HG02973 (cell line): Measurements from ENCODE around the gene ANKRD1.

Source experiments
- ATAC-seq: cut with Tn5 transposase; IDR thresholded peaks from one replicate; pipeline ENCODE4 v1.9.1; 2021; ENCODE audit warnings: moderate library complexity; ENCODE audit not compliant: unreplicated experiment

Gene ANKRD1

DNA sequence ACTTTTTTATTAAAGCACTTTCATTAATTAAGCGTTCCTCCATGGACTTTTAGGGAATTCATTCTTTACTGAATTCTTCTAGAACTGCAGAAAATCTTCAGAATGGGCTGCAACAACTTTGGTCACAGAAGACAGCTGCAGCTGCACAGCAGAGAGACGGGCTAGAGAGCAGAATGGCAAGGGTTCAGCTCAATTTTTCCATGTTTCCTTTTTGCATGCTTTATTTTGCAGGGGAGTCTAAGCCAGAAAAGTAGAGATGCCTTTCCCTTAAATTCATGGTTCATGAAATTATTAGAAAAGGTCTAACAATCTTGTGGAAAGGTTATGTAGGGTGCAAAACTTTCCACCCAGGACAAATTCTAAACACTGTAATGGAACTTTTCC lies 15.4 kb upstream of the ANKRD1 start:
- no peak for ATAC-seq

DNA sequence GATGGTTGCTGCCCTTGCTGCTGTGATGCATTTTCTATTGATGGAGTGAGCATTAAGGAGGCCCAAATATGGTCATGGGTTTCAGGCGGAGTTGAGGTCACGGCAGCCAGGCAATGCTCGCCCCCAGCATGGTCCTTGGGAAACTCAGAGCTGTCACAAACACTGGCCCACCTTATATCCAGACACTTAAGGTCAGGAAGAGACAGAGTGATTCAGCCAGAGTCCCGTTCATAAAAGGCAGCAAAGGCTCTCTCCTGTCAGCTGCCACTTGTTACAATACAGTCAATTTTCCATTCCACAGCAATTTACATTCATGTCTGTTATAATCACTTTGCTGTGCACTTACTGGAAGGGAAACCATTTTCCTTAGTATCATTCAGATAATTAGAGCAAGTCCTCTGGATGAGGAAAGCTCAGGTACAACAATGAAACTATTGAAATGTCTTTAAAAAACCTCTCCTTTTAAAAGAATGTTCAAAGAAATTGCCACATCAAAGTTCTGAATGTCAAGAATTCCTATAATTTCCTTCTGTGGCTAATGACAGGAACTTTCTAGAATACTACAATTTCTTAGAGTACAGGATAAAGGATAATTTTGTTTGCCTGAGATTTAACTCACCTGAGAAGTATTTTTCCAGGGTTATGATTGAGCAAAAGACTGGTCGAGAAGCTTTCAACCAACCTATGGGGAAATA lies 14.8 kb upstream of the ANKRD1 start:
- no peak for ATAC-seq

DNA sequence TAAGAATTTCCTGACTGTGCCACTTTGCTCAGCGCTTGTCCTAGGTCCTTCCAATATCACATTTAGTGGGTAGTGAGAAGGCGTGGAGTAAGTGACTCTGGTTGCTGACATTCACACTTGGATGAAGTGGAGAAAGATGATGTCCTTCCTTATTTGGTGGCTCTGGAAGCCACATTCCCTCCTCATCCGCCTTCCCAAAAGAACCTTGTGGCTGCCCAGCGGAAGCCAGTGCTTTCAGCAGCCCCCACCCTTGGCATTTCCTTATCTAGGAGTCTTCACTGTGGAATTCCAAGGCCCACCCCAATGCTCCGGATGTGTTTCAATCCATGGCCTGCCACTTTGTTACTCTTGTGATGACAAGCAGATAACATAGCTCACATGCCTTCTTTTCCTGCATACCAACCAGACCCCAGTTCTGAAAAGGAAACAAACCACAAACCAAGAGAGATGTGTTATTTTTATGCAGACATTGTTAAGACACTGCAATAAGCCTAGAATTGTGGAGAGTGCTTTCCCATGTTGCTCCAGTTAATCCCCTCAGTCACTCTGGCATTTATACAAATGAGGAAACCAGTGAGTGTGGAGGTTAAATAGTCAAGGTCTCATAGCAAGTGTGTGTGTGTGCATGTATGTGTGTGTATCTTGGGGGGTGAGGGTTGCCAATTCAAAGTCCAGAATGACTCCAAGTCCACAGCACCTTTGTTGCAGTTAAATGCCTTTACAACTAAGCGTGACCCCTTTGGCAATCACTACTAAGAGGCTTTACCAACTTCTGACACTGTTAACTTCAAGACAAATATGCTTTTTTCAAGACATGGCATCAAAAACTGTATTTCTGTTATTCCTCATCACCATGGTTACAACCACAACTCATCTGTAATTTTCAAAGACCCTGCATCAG lies 10.3 kb upstream of the ANKRD1 start:
- ATAC-seq = no peak

DNA sequence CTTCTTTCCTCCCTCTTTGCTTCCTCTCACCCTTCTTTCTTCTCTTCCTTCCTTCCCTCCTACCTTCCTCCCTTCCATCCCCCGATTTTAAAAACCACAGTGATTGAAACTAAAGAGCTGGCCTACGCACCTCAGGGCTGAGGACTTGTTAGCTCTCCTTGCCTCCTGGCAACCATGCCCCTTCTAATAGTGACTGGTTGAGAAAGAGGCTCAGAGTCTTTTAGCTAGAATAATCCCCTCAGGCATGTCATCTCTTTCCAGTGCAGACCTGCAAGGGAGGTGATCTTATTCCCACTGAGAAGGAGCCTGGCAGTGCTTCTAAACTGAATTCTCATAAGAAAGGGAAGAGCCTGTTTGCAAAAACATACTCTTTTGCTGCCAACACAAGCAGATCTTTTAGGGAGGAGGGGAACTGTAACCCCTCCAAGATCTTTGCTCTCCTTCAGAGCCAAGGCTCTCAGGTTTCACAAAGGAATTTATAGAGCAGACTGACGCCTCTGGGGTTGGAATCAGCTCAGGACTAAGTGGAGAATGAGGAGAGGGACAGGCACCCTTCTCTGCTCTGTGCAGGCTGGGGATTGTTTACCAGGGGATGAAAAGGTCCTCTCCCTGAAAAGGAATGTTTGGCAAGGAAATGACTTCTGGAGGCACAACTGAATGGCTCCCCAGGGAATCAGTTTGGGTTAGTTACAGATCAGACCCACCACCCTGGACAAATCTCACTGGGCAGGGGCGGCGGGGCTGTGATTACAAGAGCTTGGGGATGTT lies 9.4 kb upstream of the ANKRD1 start:
- ATAC-seq = no peak

DNA sequence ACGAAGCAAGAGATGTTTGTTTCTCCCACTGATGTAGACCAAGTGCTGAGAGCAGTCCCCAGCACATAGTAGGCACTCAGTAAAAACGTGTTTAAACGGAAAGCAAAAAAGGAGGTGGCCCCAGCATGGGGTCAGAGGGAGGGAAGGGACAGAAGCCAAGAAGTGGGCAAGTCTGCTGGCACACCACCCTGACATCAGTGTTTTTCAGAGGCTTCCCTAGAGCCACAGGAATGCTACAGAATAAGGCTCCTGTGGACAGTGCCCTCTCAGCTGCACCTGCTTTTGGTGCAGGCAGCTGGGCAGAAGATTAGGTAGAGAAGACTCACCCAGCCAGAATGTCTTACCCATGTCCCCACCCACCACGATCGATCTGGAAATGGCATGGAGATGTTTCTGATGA lies 8.3 kb upstream of the ANKRD1 start:
- ATAC-seq = no peak

DNA sequence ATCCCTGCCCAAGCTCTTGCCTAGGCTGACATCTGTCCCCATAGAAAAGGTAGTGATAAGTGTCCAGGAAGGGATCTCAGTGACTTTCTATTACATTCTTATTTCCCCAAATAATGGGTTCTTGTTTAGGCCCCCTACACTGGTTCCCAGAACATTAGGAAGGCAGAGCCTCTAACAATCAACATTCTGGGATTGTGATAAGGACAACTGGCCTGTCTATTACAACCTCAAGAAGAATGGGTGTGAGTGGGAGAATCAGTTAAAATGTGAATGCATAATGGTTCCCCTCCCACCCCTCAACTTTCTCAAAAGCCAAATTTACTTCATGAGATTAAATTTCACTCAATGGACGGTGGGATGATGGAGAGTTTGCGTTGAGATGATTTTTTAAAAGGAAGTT lies 6.4 kb upstream of the ANKRD1 start:
- ATAC-seq = no peak

DNA sequence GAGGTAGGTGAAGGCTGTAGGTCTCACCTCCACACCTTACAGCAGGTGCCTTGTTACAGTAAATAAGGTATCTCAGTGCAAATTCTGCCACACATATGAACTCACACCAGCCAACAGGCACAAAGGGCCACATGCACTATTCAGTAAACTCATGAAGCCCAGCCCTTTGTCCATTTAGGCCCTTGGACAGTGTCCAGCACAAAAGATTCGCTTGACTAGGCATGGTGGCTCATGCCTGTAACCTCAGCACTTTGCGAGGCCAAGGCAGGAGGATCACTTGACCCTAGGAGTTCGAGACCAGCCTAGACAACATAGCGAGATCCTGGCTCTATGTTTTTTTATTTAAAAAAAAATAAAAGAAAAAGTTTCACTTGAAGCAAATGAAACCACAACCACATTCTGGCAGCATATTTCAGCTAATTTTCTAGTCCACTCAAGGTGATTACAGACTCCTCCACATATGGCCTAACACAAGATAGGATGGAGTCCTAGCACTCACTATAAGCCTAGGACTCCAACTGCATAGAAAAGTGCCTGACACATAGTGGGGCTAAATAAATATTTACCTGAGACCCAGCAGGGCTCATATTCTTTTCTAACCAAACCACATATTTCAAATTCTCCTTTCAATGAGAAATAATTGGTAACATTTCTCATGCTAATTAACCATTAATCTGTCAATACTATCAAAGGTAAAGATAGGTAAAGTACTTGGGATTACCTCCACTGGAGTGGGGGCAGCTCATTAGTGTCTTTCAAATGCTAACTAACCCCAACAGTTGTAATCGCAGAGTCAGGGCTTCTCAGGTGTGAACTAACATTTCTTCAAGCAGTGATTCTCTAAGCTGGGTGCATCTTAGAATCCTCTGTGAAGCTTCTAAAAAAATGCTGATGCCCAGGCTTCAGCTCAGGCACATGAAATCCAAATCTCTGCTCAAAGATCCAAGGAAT lies 4.5 kb upstream of the ANKRD1 start:
- ATAC-seq = no peak

DNA sequence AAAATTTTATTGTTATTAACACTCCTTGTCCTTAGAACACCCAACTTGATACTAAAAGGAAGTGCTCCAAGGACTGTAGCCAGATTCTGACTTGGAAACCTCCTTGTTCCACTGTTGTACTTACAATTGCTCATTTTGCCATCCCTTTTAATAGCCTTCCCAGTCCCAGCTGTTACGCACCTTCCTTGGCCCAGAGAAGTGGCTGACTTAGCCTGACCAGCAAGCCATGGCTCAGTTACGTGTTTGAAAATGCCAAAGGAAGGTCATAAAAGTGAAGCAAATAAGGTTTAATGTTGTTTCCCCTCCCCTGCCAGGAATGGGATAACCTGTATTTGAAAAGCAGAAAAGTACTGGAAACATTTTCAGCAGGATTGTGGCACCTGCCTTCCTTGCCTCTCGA lies 3.7 kb upstream of the ANKRD1 start:
- no peak for ATAC-seq

DNA sequence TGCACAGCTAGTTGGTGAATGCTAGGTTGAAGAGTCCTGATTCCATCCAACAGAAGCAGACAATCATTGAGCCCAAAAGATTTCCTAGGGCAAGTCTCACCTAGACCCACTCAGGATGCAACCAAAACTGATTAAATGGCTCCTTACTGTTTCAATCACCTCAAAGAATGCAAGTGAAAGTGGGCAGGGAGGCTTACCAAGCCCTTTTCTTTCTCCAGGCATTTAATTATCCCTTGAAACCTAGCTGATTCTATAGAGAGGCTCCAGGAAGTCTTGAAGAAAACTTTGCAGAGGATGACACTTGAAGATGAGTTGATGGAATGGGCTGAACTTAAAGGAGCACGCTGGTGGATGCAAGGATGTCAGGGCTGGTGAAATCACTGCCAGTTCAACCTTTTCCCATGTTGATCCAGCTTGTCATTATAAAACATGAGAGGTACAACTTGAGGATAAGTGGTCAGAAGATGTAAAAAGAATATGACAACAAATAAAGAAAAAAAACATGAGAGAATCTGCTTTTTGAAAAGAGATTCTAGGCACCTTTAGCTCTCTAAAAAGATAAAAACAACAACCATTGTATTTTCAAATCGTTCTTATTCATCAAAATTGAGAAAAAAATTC lies 2.3 kb upstream of the ANKRD1 start:
- ATAC-seq = no peak

DNA sequence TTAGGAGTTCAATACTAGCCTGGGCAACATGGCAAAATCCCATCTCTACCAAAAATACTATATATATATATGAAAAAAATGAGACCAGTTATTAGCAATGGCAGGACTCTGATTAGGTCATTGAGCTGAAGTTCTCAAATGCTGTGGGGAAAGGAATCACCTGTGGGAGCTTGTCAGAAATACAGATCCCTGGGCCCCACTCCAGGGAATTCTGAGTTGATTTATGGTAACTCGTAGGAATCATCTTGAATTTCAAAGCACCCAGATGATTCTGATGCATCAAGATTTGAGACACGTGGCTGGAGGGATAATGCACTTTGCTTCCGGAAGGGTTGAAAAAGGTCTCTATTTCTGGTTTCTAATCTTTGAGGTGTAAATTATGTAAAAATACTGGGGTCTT lies 1.0 kb upstream of the ANKRD1 start:
- no peak for ATAC-seq

DNA sequence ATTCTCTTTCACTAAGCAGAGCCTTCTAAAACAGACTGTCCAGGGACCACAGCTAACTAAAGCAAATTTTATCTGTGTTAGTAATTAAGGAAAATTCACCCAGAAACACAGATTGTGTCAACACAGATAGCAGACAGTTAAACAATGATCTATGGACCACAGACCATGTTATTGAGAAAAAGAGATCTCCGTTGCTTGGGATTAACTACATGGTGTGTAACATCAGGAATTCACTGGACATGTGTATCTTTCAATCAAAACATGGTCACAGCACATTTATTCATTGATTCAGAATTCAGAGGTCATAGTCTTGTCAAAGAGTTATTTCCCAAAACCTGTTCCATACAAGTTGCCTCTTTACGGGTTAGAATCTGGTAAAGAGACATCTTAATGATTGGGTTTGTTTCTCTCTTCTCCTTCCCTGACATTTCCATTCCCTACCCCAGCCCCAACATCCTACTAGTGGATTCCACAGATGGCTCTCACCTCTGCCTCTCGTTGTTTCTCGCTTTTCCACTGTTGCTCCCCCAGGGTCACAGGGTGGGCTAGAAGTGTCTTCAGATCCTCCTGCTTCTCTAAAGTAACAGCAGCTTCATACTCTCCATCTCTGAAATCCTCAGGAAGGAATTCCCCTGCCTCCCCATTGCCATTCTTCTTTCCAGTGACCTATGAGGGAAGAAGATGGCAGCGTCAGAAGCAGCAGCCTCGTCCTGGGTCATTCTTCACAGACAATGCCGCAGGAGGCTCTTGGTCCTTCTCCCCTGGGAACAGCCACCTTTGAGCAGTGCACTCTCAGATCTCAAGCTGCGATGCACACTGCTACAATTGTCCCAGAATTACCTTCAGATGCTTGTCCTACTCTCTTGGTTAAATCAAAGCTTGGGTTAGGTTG lies 958 bp downstream of the ANKRD1 start:
- ATAC-seq = no peak

DNA sequence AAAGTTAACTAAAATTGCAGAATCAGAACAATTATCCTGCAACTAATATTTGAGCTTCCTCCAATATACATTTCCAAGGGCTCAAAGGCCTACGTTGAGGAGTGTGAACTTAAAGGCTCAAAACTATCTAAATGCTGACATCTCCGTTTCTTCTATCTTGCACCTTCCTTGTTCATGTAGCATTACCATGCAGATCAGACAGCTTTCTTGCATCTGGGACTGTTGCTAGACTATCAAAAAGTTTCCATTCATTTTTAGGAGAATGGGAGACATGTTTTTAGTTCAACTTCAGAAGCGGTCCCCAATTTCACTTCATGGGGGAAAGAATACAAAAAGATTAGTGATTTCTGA lies 2.9 kb downstream of the ANKRD1 start:
- ATAC-seq = no peak

DNA sequence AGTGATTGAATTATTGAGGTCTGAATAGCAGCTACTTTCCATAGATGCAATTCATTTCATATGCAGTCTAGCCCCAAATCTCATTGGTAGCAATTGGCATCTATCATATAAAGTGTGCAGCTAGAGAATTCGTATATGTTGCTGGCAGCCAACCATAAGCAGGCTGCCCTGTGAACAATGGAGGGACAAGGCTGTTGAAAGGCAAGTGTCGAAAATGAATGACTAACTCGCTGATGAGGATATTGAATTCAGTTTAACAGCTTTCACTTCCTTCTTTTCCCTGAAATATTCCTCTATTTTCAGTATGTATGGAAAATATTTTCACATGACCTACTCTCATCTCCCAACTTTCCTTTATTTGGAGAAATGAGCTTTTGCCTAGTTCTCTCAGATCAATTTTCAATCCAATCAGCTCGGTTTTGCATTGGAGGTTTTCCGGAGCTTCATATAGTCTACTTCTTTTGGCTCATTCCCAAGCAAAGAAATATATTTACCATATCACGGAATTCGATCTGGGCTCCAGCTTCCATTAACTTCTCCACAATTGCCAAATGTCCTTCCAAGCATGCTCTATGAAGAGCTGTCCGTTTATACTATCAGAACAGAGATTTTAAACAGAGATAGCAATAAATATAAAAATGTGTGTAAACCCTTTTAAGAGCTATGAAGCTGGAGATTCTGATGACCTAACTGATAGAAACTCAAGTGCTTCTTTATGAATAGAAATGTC lies 3.5 kb downstream of the ANKRD1 start:
- ATAC-seq = no peak

DNA sequence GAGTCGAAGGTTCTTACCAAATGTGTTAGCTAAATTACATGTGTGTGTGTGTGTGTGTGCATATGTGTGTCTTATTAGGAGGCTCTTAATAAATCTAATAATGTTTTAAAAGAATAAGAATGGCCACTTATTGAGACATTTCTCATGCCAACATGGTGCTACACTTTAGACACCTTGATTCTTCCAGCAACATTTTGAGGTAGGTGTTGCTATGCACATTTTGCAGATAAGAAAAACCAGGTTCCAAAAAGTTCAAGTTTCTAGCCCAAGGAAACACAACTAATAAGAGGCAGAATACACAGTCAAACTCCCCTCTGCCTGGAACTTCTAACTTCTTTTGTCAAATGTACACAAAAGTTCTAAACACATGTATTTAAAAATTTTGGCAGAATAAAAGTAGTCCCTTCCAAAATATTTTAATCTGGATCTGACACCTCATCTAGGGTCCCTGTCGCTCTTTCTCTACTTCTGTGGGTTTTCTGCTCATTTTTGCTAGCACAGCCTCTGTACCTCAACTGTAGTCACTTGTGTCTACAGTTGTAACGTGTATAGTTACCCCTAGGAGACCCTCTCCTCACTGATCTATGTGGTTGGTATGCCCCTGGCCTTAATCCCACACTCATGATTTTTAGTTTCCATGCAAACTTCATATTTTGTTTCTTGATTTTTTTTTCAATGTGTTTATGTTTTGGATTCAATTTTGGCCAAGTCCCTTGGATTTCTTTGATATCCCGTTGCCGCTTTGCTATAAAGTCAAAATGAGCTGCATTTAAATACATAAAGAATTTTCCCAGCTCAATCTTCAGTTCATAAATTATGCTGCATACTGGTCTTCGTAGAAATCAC lies 4.3 kb downstream of the ANKRD1 start:
- no peak for ATAC-seq

DNA sequence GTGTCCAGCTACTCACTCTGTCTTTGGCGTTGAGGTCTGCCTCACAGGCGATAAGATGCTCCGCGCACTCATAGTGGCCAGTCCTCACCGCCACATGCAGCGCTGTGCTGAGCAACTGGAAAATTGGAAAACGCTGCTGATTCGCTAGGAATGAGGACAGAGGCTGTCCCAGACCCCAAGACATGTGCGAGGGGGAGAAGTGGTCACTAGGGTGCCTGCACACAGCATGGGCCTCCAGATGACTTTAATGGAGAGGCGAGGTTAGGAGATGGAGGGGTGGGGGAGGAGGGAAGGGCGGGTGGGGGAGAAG lies 5.2 kb downstream of the ANKRD1 start:
- ATAC-seq = no peak

DNA sequence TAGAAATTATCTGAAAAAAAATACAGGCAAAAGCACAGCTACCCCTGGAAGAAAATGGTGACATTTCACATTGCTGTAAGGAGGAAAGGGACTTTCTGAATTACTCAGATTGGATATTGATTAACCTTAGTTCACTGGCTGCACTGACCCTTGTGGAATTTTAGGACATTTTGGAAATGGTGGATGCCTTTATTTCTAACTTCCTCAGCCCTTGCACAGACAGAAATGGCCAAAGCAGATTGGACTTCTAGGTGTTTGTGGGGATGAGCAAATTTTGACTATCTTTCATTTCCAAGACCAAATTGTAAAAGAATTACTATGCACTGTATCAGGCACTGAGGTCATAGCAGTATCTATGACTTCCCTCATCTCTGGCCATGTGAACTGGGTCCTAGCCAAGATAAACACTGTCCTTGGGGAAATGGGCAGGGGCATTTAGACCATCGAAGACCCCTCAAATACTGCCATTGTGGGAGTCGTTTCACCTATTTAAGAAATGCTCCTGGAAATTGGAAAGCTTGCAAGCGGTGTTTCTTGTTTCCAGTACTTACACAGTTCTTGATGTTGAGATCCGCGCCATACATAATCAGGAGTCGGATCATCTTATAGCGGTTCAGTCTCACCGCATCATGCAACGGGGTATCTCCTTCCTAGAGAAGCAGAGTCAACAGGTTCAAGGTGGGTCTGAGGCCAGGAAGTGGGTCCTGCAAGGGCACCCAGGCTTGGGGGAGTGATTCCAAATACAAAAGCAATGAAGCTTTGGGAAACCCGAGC lies 5.7 kb downstream of the ANKRD1 start:
- ATAC-seq = no peak

DNA sequence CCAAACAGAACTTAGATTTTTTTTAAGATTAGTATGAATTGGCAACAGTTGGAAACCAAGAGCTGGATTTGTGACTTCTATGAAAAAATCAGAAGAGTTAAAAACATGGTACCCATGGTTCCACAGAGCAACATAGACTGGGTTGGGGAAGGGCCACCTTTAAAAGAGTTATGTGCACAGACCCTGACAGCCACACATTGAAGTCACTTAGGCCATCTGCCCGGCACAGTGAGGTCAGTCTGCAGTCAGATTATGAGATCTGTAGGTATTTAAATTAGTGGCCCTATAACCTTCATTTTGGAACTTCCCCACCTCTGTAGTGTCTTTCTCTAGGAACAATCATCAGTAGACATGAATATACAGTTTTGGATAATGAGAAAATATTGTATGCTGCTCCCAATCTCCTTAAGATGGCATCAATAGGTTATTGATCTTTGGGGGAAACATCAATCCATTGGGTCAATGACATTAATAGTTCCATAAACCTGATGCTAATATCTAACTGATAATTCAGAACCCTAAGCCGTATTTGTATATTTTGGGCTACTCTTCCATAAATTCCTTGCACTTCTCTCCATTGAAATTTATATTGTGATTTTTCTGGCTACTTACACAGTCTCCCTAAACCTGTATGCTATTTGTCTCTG lies 7.0 kb downstream of the ANKRD1 start:
- no peak for ATAC-seq
